Measurements from ENCODE around the gene SLC44A1. TPM values are rescaled to one million over a fixed set of nuclear protein-coding genes. Genes with fewer than 3 reads are reported as not detected.

The SLC44A1 gene
- total and polyA plus RNA-seq, 5 donors from 2014 or later = 5.8 to 19.8 (median 13.4) TPM

- H3K27ac Mint-ChIP-seq = no peak overlapping the region
- Histone ChIP-seq H3K27ac (ENCODE audit: insufficient read depth, low read length, poor library complexity, severe bottlenecking) (no peak overlapping the region), H3K36me3 (ENCODE audit: control insufficient read depth, insufficient read depth, low read length) (no peaks in the 10 kb centered on the region), H3K27me3 (ENCODE audit: control insufficient read depth, insufficient read depth, low read length) (no peaks in the 10 kb centered on the region), H3K4me1 (ENCODE audit: control insufficient read depth, insufficient read depth, low read length, poor library complexity, severe bottlenecking) (no peaks in the 10 kb centered on the region), H3K4me3 (ENCODE audit: low read depth, low read length) (no peak overlapping the region), H3K9me3 (ENCODE audit: control insufficient read depth in 2 of 2, low read length in 2 of 2) (no peaks in the 10 kb centered on the region)
- ATAC-seq (ENCODE audit: low read depth in 2 of 2) (no peak), DNase-seq (no peak)
- no peaks in the 10 kb centered on the region for H3K9me3 Mint-ChIP-seq
- peaks cover 2 to 11% (median 8%) of the 10 kb centered on the region in 4 donors for H3K4me1 Mint-ChIP-seq
- H3K4me3 Mint-ChIP-seq = no peak overlapping the region
- H3K36me3 Mint-ChIP-seq = peaks cover 10% of the 10 kb centered on the region
- H3K27me3 Mint-ChIP-seq = no peaks in the 10 kb centered on the region
Observed at GRCh38 chr9:105330755-105331154, 86.3 kb downstream of the SLC44A1 start.

- ATAC-seq (ENCODE audit: low read depth in 2 of 2) (no peak), DNase-seq (no peak)
- Histone ChIP-seq H3K9me3 (ENCODE audit: control insufficient read depth in 2 of 2, low read length in 2 of 2) (no peaks in the 10 kb centered on the region), H3K27me3 (ENCODE audit: control insufficient read depth, insufficient read depth, low read length) (no peaks in the 10 kb centered on the region), H3K4me3 (ENCODE audit: low read depth, low read length) (no peak overlapping the region), H3K36me3 (ENCODE audit: control insufficient read depth, insufficient read depth, low read length) (no peaks in the 10 kb centered on the region), H3K4me1 (ENCODE audit: control insufficient read depth, insufficient read depth, low read length, poor library complexity, severe bottlenecking) (no peaks in the 10 kb centered on the region), H3K27ac (ENCODE audit: insufficient read depth, low read length, poor library complexity, severe bottlenecking) (no peak overlapping the region)
- Mint-ChIP-seq H3K4me1 (peaks cover 2 to 11% (median 8%) of the 10 kb centered on the region in 4 donors), H3K4me3 (no peak overlapping the region), H3K9me3 (no peaks in the 10 kb centered on the region), H3K36me3 (peaks cover 12% of the 10 kb centered on the region), H3K27me3 (no peaks in the 10 kb centered on the region), H3K27ac (no peak overlapping the region)
Observed at GRCh38 chr9:105331160-105331559, 86.7 kb downstream of the SLC44A1 start.

DNA sequence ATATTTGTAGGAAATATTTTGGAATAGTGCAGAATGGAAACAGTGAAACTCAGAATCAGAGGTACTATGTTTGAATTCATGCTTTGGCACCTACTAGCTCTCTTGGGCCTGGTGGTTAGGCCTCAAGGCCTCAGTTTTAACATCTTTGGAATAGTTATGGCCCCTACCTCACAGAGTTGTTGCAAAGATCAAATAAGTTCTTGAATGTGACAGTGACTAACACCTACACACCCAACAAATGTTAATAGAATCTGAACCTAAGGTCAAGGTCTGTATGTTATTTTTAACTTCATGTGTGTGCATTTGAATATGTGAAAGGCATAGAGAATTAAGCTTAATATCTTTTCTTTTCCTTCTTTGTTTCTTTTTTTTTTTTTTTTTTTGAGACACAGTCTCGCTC is 87.3 kb downstream of the SLC44A1 start:
- no peaks in the 10 kb centered on the region for H3K9me3 ChIP-seq (ENCODE audit: control insufficient read depth in 2 of 2, low read length in 2 of 2)
- H3K4me3 ChIP-seq (ENCODE audit: low read depth, low read length) = no peak overlapping the region
- Mint-ChIP-seq H3K36me3 (peaks cover 11% of the 10 kb centered on the region), H3K4me1 (peaks cover 2 to 11% (median 8%) of the 10 kb centered on the region in 4 donors), H3K9me3 (no peaks in the 10 kb centered on the region), H3K27ac (no peak overlapping the region), H3K4me3 (no peak overlapping the region), H3K27me3 (no peaks in the 10 kb centered on the region)
- H3K27me3 ChIP-seq (ENCODE audit: control insufficient read depth, insufficient read depth, low read length) = no peaks in the 10 kb centered on the region
- no peak for DNase-seq
- H3K36me3 ChIP-seq (ENCODE audit: control insufficient read depth, insufficient read depth, low read length) = peaks cover 2% of the 10 kb centered on the region
- H3K27ac ChIP-seq (ENCODE audit: insufficient read depth, low read length, poor library complexity, severe bottlenecking) = no peak overlapping the region
- no peak for ATAC-seq (ENCODE audit: low read depth in 2 of 2)
- H3K4me1 ChIP-seq (ENCODE audit: control insufficient read depth, insufficient read depth, low read length, poor library complexity, severe bottlenecking) = no peaks in the 10 kb centered on the region

DNA sequence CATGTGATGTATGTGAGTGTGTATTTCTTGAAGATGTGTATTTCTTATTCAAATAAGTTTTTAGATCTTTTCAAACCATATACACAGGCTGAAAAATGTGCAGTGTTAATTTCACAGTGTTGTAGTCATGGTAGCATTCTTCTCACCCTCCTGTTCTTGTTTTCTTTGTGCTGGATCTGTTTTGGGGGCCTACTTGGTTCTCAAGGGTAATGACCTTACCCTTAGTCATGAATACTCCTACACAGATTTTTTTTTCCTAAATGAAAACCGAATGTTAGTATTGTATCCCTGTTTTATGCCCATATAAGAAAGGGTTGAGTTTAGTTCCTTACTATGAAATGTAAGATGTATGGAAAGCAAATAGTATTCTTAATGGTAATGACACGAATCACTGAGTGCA is 88.0 kb downstream of the SLC44A1 start:
- Histone ChIP-seq H3K27ac (ENCODE audit: insufficient read depth, low read length, poor library complexity, severe bottlenecking) (no peak overlapping the region), H3K27me3 (ENCODE audit: control insufficient read depth, insufficient read depth, low read length) (no peaks in the 10 kb centered on the region), H3K4me1 (ENCODE audit: control insufficient read depth, insufficient read depth, low read length, poor library complexity, severe bottlenecking) (no peaks in the 10 kb centered on the region), H3K9me3 (ENCODE audit: control insufficient read depth in 2 of 2, low read length in 2 of 2) (no peaks in the 10 kb centered on the region), H3K4me3 (ENCODE audit: low read depth, low read length) (no peak overlapping the region), H3K36me3 (ENCODE audit: control insufficient read depth, insufficient read depth, low read length) (peaks cover 2% of the 10 kb centered on the region)
- ATAC-seq (ENCODE audit: low read depth in 2 of 2) = no peak
- H3K36me3 Mint-ChIP-seq = peaks cover 16% of the 10 kb centered on the region
- no peak overlapping the region for H3K4me3 Mint-ChIP-seq
- no peak overlapping the region for H3K27ac Mint-ChIP-seq
- no peak for DNase-seq
- H3K9me3 Mint-ChIP-seq = no peaks in the 10 kb centered on the region
- H3K27me3 Mint-ChIP-seq = no peaks in the 10 kb centered on the region
- peaks cover 2 to 11% (median 9%) of the 10 kb centered on the region in 4 donors for H3K4me1 Mint-ChIP-seq

DNA sequence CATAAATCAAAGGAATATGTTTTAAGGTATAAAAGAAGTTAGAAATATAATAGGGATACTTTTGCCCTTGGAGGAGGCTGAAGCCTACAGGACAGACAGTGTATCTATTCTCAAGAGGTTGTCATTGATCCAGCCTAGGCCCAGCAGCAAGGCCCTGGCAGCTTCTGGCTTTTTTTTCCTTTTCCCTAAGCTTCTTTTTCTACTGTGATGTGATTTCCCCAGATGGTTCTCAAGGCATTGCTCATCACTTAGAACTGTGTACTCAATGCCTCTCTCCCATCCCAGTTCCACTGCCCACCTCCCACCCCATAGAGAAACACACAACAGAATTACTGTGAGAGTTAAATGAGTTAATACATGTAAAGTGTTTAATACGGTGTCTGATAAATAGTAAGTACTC is 88.6 kb downstream of the SLC44A1 start:
- Mint-ChIP-seq H3K27ac (no peak overlapping the region), H3K36me3 (peaks cover 20% of the 10 kb centered on the region), H3K27me3 (no peaks in the 10 kb centered on the region), H3K4me3 (no peak overlapping the region), H3K4me1 (peaks cover 2 to 13% (median 7%) of the 10 kb centered on the region in 4 donors), H3K9me3 (no peaks in the 10 kb centered on the region)
- DNase-seq (no peak), ATAC-seq (ENCODE audit: low read depth in 2 of 2) (no peak)
- H3K9me3 ChIP-seq (ENCODE audit: control insufficient read depth in 2 of 2, low read length in 2 of 2) = no peaks in the 10 kb centered on the region
- no peaks in the 10 kb centered on the region for H3K4me1 ChIP-seq (ENCODE audit: control insufficient read depth, insufficient read depth, low read length, poor library complexity, severe bottlenecking)
- no peak overlapping the region for H3K27ac ChIP-seq (ENCODE audit: insufficient read depth, low read length, poor library complexity, severe bottlenecking)
- H3K27me3 ChIP-seq (ENCODE audit: control insufficient read depth, insufficient read depth, low read length) = no peaks in the 10 kb centered on the region
- peaks cover 2% of the 10 kb centered on the region for H3K36me3 ChIP-seq (ENCODE audit: control insufficient read depth, insufficient read depth, low read length)
- no peak overlapping the region for H3K4me3 ChIP-seq (ENCODE audit: low read depth, low read length)

- no peak overlapping the region for H3K4me3 Mint-ChIP-seq
- Histone ChIP-seq H3K9me3 (ENCODE audit: control insufficient read depth in 2 of 2, low read length in 2 of 2) (no peaks in the 10 kb centered on the region), H3K4me3 (ENCODE audit: low read depth, low read length) (no peak overlapping the region), H3K27ac (ENCODE audit: insufficient read depth, low read length, poor library complexity, severe bottlenecking) (no peak overlapping the region), H3K27me3 (ENCODE audit: control insufficient read depth, insufficient read depth, low read length) (no peaks in the 10 kb centered on the region), H3K4me1 (ENCODE audit: control insufficient read depth, insufficient read depth, low read length, poor library complexity, severe bottlenecking) (no peaks in the 10 kb centered on the region), H3K36me3 (ENCODE audit: control insufficient read depth, insufficient read depth, low read length) (peaks cover 2% of the 10 kb centered on the region)
- no peaks in the 10 kb centered on the region for H3K27me3 Mint-ChIP-seq
- ATAC-seq (ENCODE audit: low read depth in 2 of 2) (no peak), DNase-seq (no peak)
- peaks cover 20% of the 10 kb centered on the region for H3K36me3 Mint-ChIP-seq
- H3K4me1 Mint-ChIP-seq = peaks cover 2 to 13% (median 7%) of the 10 kb centered on the region in 4 donors
- H3K27ac Mint-ChIP-seq = peak overlapping the region in 1 of 3 donors; percentile 20
- no peaks in the 10 kb centered on the region for H3K9me3 Mint-ChIP-seq
Observed at GRCh38 chr9:105333811-105334210, 89.4 kb downstream of the SLC44A1 start.

- peaks cover 20% of the 10 kb centered on the region for H3K36me3 Mint-ChIP-seq
- ATAC-seq (ENCODE audit: low read depth in 2 of 2) (no peak), DNase-seq (no peak)
- no peaks in the 10 kb centered on the region for H3K27me3 ChIP-seq (ENCODE audit: control insufficient read depth, insufficient read depth, low read length)
- no peak overlapping the region for H3K4me3 Mint-ChIP-seq
- H3K27me3 Mint-ChIP-seq = no peaks in the 10 kb centered on the region
- no peak overlapping the region for H3K4me3 ChIP-seq (ENCODE audit: low read depth, low read length)
- peaks cover 0 to 16% (median 9%) of the 10 kb centered on the region in 4 donors for H3K4me1 Mint-ChIP-seq
- no peaks in the 10 kb centered on the region for H3K4me1 ChIP-seq (ENCODE audit: control insufficient read depth, insufficient read depth, low read length, poor library complexity, severe bottlenecking)
- no peak overlapping the region for H3K27ac Mint-ChIP-seq
- peaks cover 2% of the 10 kb centered on the region for H3K36me3 ChIP-seq (ENCODE audit: control insufficient read depth, insufficient read depth, low read length)
- H3K9me3 Mint-ChIP-seq = no peaks in the 10 kb centered on the region
- no peaks in the 10 kb centered on the region for H3K9me3 ChIP-seq (ENCODE audit: control insufficient read depth in 2 of 2, low read length in 2 of 2)
- no peak overlapping the region for H3K27ac ChIP-seq (ENCODE audit: insufficient read depth, low read length, poor library complexity, severe bottlenecking)
Observed at GRCh38 chr9:105338308-105338707, 93.9 kb downstream of the SLC44A1 start.

GRCh38 chr9:105339849-105340248 is 95.4 kb downstream of the SLC44A1 start:
- H3K27ac Mint-ChIP-seq = no peak overlapping the region
- DNase-seq (no peak), ATAC-seq (ENCODE audit: low read depth in 2 of 2) (no peak)
- H3K4me1 Mint-ChIP-seq = peaks cover 0 to 16% (median 10%) of the 10 kb centered on the region in 4 donors
- H3K27me3 ChIP-seq (ENCODE audit: control insufficient read depth, insufficient read depth, low read length) = no peaks in the 10 kb centered on the region
- H3K27ac ChIP-seq (ENCODE audit: insufficient read depth, low read length, poor library complexity, severe bottlenecking) = no peak overlapping the region
- H3K36me3 ChIP-seq (ENCODE audit: control insufficient read depth, insufficient read depth, low read length) = peaks cover 2% of the 10 kb centered on the region
- H3K4me1 ChIP-seq (ENCODE audit: control insufficient read depth, insufficient read depth, low read length, poor library complexity, severe bottlenecking) = no peaks in the 10 kb centered on the region
- H3K4me3 ChIP-seq (ENCODE audit: low read depth, low read length) = no peak overlapping the region
- no peaks in the 10 kb centered on the region for H3K9me3 Mint-ChIP-seq
- no peaks in the 10 kb centered on the region for H3K9me3 ChIP-seq (ENCODE audit: control insufficient read depth in 2 of 2, low read length in 2 of 2)
- peak overlapping the region in 1 of 4 donors; percentile 28 for H3K4me3 Mint-ChIP-seq
- H3K36me3 Mint-ChIP-seq = peaks cover 20% of the 10 kb centered on the region
- H3K27me3 Mint-ChIP-seq = no peaks in the 10 kb centered on the region

Measured in CD4-positive, CD25-positive, alpha-beta regulatory T cell (primary cell).